Thoracic aorta (tissue), 2 donors: ENCODE results near the gene SAMSN1. TPM values are rescaled to one million over a fixed set of nuclear protein-coding genes. Genes with fewer than 3 reads are reported as not detected.

Source experiments
- ATAC-seq: fragments of 150-250 bp; one replicate; pipeline ENCODE4 v1.8.0; 2017; ENCODE audit warnings: low read depth; ENCODE audit not compliant: insufficient number of reproducible peaks, low FRiP score
- DNase-seq: peaks from one replicate; pipeline ENCODE4 v3.0.0-alpha.2; 2020; ENCODE audit warnings: low spot score
- H3K27ac ChIP-seq, 2 donors: fragments of 200-600 bp; sonication (generic); 1 replicate in 1 of 2; 2 replicates in 1 of 2; pipeline ENCODE4 v1.5.1; 2016; ENCODE audit warnings: mild to moderate bottlenecking in 2 of 2, moderate library complexity in 2 of 2
- H3K27me3 ChIP-seq: fragments of 200-600 bp; sonication (generic); replicated peaks from 2 replicates; pipeline ENCODE4 v1.6.0; 2016; ENCODE audit warnings: mild to moderate bottlenecking; ENCODE audit not compliant: insufficient read depth
- H3K36me3 ChIP-seq: fragments of 200-600 bp; sonication (generic); one replicate; pipeline ENCODE4 v1.5.1; 2016
- H3K4me1 ChIP-seq, 2 donors: fragments of 200-600 bp; sonication (generic); 1 replicate in 1 of 2; 2 replicates in 1 of 2; pipeline versions ENCODE4 v1.5.1 to v1.6.0; 2016; ENCODE audit warnings: low read depth in 2 of 2, mild to moderate bottlenecking in 1 of 2; ENCODE audit not compliant: control insufficient read depth in 1 of 2
- H3K4me3 ChIP-seq: fragments of 200-600 bp; sonication (generic); 2 replicates; pipeline ENCODE4 v1.5.1; 2016; ENCODE audit warnings: mild to moderate bottlenecking
- H3K9me3 ChIP-seq: fragments of 200-600 bp; sonication (generic); 2 replicates; pipeline ENCODE4 v1.5.1; 2016
- CTCF ChIP-seq: fragments of 200-600 bp; sonication (generic); IDR thresholded peaks from one replicate; pipeline ENCODE4 v1.5.1; 2019; ENCODE audit warnings: antibody characterized with exemption
- total RNA-seq, 2 donors: library from RNA; depleted of rRNA; stranded (reverse); fragments of >200 nt; gene quantifications; one replicate each; pipeline versions ENCODE4 v1.1.0 to v1.2.3, GENCODE V29; 2016

SAMSN1 gene
- total RNA-seq, 2 donors from 2014 or later, result 6.6 to 20.5 TPM

GRCh38 chr21:14538483-14538882, 7.6 kb downstream of the SAMSN1 start:
- no peaks in the 10 kb centered on the region for H3K4me1 ChIP-seq
- H3K9me3 ChIP-seq, result no peaks in the 10 kb centered on the region
- no peak for ATAC-seq
- H3K4me3 ChIP-seq, result no peak overlapping the region
- no peaks in the 10 kb centered on the region for H3K27me3 ChIP-seq
- no peak for TF ChIP-seq CTCF
- no peak overlapping the region for H3K27ac ChIP-seq
- no peak for DNase-seq
- H3K36me3 ChIP-seq, result no peaks in the 10 kb centered on the region

GRCh38 chr21:14536929-14537328, 9.2 kb downstream of the SAMSN1 start:
- TF ChIP-seq CTCF, result no peak
- H3K9me3 ChIP-seq, result no peaks in the 10 kb centered on the region
- no peak overlapping the region for H3K4me3 ChIP-seq
- H3K27ac ChIP-seq, result no peak overlapping the region
- no peaks in the 10 kb centered on the region for H3K27me3 ChIP-seq
- H3K36me3 ChIP-seq, result no peaks in the 10 kb centered on the region
- ATAC-seq (no peak), DNase-seq (no peak)
- H3K4me1 ChIP-seq, result no peaks in the 10 kb centered on the region

- no peaks in the 10 kb centered on the region for H3K36me3 ChIP-seq
- no peaks in the 10 kb centered on the region for H3K4me1 ChIP-seq
- no peaks in the 10 kb centered on the region for H3K9me3 ChIP-seq
- no peak for ATAC-seq
- no peak overlapping the region for H3K27ac ChIP-seq
- DNase-seq, result no peak
- H3K4me3 ChIP-seq, result no peak overlapping the region
- no peaks in the 10 kb centered on the region for H3K27me3 ChIP-seq
- TF ChIP-seq CTCF, result no peak
These were observed 10.4 kb downstream of the SAMSN1 start for GRCh38 chr21:14535702-14536101.

GRCh38 chr21:14533499-14534428, 12.4 kb downstream of the SAMSN1 start:
- ATAC-seq, result no peak
- TF ChIP-seq CTCF, result no peak
- H3K27me3 ChIP-seq, result no peaks in the 10 kb centered on the region

GRCh38 chr21:14531757-14532316, 14.3 kb downstream of the SAMSN1 start:
- no peak for ATAC-seq
- no peaks in the 10 kb centered on the region for H3K9me3 ChIP-seq
- no peaks in the 10 kb centered on the region for H3K4me1 ChIP-seq
- H3K4me3 ChIP-seq, result no peak overlapping the region
- H3K36me3 ChIP-seq, result no peaks in the 10 kb centered on the region
- no peak for DNase-seq
- H3K27me3 ChIP-seq, result no peaks in the 10 kb centered on the region
- H3K27ac ChIP-seq, result no peak overlapping the region
- no peak for TF ChIP-seq CTCF

More at GRCh38 chr21:14533499-14534428, 12.4 kb downstream of the SAMSN1 start:
- Histone ChIP-seq H3K4me3 (no peak overlapping the region), H3K36me3 (no peaks in the 10 kb centered on the region), H3K4me1 (no peaks in the 10 kb centered on the region), H3K9me3 (no peaks in the 10 kb centered on the region), H3K27ac (no peak overlapping the region)
- no peak for DNase-seq
